GM21447 (cell line): ENCODE measurements around the gene MAVS.
A peak's percentile ranks its signal among the peaks of the same experiment; 100 is the strongest.
"Not testable (repeated sequence)": the region's sequence is repeated elsewhere in the genome, so short reads cannot be mapped to it uniquely, and the experiment has no call there.

Experiments used
- ATAC-seq: cut with Tn5 transposase; IDR thresholded peaks from one replicate; pipeline ENCODE4 v1.9.1; 2021; ENCODE audit not compliant: unreplicated experiment

Gene MAVS

DNA sequence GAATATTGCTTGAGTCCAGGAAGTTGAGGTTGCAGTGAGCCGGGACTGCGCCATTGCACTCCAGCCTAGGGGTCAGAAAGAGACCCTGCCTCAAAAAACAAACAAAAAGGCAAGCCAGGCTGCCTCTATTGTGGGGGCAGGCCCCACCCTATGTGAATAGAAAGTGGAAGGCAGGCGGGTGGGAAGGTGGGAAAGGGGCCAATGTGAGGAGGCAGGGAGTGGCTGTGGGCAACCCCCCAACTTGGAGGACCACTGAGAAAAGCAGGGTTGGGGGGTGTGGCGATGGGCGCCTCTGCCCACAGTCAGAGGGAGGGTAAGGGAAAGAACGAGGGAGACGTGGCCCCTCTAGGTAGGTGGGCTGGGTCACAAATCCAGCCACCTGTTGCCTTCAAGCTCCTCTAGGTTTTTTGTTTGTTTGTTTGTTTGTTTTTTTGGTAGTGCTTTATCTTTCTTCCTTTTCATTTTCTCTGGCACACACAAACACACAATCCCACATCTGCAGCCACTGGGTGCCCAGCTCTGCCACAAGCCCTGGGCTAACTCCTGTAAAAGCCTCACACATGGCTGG lies 31.6 kb upstream of the MAVS start:
- ATAC-seq = no peak

- ATAC-seq = no peak
Measured at GRCh38 chr20:3815703-3816315, 30.8 kb upstream of the MAVS start.

DNA sequence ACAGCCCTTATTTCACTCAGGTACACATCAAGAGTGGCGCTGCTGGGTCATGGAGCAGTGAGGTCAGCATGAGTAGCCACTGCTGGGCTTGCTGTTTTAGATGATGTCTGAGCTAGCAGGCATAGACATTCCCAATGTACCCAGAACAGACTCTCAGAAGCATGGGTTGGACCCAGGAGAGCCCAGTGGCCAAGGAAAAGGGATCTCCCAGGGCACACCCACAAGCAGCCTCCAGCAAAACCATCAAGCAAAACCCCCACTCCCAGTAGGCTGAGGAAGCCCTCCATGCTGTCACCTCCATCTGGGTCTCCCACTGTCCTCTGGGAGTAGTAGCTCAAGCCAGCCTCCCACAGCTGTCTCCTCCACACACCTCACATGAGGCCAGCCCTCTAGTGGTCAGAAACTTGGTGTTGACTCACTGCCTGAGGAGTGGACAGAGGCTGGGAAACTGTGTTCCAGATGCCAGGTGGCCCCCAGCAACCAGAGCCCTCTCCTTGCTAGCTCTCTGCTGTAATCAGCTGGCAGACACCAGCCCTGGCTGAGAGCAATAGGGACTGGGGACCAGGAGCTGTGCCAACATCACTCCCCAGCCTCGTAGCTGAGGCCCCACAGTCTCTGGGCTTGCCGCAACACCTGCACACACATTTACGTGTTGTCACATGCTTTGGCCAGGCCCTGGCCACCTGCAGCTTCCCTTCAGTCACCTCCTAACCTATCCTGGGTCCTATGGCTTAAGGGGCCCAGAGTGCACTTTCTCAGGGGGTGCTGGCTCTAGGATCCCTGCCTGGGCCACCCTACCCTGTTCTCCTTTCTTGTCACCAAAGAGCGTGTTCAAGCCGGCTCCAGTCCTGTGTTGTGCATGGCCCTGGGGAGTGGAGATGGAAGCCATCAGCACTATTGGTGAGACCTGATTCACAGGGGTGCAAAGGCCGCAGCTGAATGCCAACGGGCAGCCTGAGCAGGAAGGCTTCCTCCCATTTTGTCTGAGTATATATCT lies 28.2 kb upstream of the MAVS start:
- ATAC-seq = no peak

DNA sequence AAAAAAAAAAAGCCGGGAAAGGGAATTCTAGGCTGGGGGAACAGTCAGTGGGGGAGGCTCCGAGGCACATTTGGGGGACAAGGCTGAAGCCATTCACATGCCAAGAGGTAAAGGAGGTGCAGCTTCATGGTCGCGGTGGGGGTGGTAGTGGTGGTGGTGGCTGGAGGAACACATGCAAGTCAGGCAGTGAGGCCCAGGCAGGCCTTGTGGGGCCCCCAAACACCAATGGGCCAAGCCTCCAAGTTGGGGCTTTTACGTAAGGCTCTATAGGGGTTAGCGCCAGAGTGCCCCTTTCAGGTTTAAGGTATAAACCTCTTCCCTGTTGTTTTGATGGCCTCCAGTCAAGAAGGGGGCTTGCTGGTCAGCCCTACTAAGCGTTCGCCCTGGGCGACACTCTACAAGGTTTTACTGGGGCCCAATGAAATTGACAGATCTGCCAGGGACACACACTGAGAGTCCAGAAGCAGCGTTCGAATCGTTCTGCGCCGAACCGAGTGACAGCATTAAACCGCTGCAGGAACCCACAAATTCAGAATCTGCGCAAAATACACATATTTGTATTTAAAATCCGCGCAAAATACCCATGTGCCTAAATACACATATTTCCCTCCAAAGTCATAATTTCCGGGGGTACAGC lies 27.1 kb upstream of the MAVS start:
- ATAC-seq = no peak

GRCh38 chr20:3820048-3820900 lies 26.4 kb upstream of the MAVS start, which contains the start of gene AP5S1:
Gene AP5S1 (plus strand): TSS chr20:3820547. CDS start chr20:3822118, 1,571 bp downstream.
- ATAC-seq = peak; percentile 75

DNA sequence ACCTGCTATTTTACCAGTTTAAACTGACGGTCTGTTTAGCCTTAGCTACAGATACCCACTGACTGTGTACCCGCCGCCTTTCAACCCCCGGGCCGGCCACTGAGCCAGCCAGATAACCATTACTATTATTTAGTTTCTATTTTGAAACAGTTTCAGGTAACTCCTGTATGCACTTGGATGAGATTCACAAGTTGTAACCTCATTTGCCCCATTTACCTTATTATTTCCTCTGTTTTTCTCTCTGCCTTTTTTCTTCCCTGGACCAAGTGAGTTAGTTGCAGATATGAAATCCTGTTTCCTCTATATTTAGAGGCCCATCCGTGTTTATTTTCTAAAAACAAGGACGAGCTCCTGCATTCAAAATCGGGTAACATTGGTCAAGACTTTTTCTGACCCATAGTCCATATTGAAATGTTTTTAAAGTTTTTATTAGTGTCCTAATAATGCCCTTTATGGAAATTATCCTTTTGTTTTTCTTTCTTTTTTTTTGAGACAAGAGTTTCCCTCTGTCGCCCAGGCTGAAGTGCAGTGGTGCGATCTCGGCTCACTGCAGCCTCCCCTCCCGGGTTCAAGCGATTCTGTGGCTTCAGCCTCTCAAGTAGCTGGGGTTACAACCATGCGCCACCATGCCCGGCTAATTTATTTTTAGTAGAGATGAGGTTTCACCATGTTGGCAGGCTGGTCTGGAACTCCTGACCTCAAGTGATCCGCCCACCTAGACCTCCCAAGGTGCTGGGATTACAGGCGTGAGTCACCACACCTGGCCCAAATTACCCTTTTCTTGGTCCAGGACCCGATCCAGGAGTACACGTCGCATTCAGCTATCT lies 25.5 kb upstream of the MAVS start:
- ATAC-seq = no peak

GRCh38 chr20:3821996-3822395 lies 24.6 kb upstream of the MAVS start:
- ATAC-seq = no peak

DNA sequence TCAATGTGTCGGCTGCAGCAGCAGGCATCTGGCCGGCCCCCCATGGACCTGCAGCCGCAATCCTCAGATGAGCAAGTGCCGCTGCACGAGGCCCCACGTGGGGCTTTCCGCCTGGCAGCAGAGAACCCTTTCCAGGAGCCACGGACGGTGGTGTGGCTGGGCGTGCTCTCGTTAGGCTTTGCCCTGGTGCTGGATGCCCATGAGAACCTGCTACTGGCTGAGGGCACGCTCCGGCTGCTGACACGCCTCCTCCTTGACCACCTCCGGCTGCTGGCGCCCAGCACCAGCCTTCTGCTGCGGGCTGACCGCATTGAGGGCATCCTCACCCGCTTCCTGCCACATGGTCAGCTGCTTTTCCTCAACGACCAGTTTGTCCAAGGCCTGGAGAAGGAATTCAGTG lies 22.8 kb upstream of the MAVS start:
- no peak for ATAC-seq

DNA sequence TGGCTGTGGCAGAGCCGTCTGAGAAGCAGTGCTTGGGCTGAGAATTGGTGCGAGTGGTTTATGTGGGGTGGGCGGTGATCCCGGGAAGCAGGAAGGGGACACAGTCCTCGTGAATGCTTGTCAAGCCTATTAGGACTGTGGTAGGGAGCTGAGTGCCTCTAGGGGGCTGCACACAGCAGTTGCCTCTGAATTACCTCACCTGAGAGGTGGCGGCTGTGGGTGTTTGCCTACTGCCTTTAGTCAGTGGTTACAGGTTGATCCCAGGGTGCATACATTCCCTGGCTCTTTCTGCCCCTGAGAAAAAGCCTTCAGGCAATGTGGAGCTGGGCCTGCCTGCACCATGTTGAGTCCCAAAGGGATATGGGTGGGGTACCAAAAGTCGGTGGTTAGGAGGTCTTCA lies 21.1 kb upstream of the MAVS start:
- ATAC-seq = no peak

GRCh38 chr20:3826420-3826819 lies 20.2 kb upstream of the MAVS start:
- ATAC-seq = no peak

DNA sequence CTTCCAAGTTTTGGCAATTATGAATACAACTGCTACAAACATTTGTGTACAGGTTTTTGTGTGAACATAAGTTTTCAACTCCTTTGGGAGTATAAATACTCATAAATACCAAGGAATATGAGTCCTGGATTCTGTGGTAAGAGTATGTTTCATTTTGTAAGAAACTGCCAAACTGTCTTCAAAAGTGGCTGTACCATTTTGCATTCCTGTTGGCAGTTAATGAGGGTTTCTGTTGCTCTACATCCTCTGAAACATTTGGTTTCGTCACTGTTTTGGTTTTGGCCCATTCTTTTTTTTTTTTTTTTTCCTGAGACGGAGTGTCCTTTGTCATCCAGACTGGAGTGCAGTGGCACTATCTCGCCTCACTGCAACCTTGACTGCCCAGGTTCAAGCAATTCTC lies 17.8 kb upstream of the MAVS start:
- no peak for ATAC-seq

- ATAC-seq = not testable (repeated sequence)
Measured at GRCh38 chr20:3829891-3830290, 16.7 kb upstream of the MAVS start.

- no peak for ATAC-seq
Measured at GRCh38 chr20:3836132-3836531, 10.5 kb upstream of the MAVS start.

DNA sequence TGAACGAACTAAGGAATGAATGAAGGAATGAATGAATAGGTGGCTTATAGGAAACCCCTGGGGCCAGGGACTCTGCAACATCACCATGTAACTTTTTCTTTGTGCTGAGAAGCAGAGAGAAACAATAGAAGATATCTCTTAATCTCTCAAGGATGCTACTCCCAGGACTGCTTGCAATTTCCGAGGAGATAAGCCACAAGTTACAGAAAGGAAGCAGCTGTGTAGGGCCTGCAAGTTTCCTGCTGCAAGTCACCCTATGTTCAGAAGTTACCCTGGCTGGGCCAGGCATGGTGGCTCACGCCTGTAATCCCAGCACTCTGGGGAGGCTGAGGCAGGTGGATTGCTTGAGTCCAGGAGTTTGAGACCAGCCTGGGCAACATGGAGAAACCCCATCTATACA lies 7.3 kb upstream of the MAVS start:
- ATAC-seq = no peak

GRCh38 chr20:3840201-3840600 lies 6.4 kb upstream of the MAVS start:
- ATAC-seq = not testable (repeated sequence)

DNA sequence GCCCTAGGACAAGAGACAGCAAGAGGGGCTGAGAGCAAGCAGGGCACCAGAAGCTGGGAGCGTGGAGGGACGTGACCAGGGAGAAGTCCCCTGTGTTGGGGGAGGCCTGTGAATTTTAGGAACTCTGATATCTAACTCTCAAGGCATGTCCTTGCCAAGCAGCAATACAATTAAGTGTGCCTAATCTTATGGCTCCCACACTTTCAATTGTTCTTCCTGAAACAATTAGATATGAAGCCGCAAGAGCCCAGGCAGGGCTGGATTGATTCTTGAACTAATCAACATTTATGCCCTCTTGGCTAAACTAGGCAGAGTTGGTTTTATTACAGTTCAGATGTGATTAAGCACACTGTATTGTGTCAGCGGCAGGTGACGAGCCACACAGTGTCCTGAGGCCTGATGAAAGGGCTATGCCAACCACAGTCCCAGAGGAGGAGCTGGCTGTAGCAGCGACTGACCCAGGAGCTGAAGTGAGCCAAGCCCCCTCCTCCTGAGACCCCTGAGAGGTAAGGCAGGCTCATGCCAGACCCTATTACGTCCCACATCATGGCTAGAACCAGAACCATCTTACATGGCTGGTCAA lies 4.2 kb upstream of the MAVS start:
- no peak for ATAC-seq

DNA sequence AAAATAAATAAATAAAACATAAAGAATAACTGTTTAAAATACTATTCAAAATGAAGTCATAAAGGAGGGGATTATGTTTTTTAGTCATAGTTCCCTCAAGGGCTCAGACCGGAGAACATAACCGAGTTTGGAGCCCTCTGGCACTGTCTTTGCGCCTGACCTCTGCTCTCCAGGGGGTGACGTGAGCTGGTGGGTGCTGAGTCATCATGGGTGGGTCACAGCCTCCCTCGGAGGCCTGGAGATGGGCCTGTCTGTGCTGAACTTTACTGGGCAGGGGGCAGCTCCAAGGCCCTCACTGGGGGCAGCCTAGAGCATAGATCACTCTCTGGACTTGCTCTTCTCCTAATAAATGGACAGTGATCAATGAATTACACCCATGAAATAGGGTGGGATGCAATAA lies 3.1 kb upstream of the MAVS start:
- ATAC-seq = no peak

DNA sequence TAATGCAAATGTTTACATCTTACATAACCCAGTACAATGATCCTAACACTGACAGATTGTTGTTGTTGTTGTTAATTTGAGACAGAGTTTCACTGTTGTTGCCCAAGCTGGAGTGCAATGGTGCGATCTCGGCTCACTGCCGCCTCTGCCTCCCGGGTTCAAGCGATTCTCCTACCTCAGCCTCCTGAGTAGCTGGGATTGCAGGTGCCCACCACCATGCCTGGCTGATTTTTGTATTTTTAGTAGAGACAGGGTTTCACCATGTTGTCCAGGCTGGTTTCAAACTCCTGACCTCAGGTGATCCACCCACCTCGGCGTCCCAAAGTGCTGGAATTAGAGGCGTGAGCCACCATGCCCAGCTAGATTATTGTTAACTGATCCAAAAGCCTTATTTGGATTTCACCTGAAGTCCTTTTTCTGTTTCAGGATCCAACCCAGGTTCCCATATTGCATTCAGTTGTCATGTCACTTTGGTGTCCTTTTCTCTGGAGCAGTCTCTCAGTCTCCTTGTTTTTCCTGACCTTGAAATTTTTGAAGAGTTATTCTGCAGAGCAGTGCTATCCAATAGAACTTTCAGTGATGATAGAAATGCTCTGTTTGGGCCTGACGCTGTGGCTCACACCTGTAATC lies 2.5 kb upstream of the MAVS start:
- not testable (repeated sequence) for ATAC-seq

DNA sequence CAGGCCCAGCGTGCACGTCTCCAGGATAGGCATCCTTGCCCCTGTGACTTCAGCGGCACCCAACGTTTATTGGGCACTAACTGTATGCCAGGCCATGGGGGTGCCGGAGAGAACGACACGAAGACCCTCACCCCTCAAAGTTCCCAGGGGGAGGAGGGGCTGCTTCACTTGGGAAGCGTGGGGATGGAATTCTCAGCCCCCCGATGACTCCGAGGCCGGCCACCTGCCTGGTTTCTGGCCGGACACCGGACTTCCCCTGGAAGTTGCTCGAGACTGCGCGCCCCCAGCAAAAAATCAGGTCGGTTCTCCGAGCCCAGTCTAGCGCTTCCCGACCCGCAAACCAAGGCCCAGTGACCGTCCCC lies 275 bp upstream of the MAVS start:
- no peak for ATAC-seq
